ENCODE measurements around the gene UBE2E1. TPM values are rescaled to one million over a fixed set of nuclear protein-coding genes. Genes with fewer than 3 reads are reported as not detected.

Gene UBE2E1
- total and polyA plus RNA-seq, 8 donors = 89.1 to 214 (median 186) TPM

DNA sequence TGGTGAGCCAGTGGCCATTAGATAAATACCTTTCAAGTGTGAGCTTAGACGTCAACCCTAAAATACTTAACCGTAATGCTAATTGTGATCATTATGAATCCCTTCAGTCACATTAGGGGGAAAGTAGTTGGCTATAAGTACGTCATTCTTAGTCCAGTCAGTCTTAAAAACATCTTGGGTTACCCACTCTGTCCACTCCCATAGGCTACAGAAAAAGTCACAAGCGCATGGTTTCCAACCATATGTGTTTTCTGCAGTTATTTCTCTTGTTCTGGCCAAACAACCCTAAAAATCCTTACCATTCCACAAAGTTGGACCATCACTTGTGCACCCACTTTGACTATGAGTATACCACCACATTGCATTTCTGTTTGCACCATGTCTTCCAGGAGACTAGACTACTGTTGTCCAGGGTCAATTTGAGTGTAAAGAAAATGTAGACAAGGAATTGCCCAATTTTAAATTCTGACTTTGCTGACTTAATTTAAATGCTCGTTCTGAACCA, 114.4 kb downstream of the UBE2E1 start:
- Histone ChIP-seq H3K4me1 (peaks cover 12 to 34% of the 10 kb centered on the region in 2 donors), H3K4me3 (peak overlapping the region in 1 of 2 donors; percentile 86), H3K27ac (no peak overlapping the region), H3K36me3 (peaks cover 0 to 51% of the 10 kb centered on the region in 2 donors), H3K27me3 (no peaks in the 10 kb centered on the region), H3K9me3 (no peaks in the 10 kb centered on the region)
- DNase-seq = no peak
- intact Hi-C loops (cut with DNase I) = no loop called here
- ATAC-seq = no peak
- TF ChIP-seq, protein P1, sequence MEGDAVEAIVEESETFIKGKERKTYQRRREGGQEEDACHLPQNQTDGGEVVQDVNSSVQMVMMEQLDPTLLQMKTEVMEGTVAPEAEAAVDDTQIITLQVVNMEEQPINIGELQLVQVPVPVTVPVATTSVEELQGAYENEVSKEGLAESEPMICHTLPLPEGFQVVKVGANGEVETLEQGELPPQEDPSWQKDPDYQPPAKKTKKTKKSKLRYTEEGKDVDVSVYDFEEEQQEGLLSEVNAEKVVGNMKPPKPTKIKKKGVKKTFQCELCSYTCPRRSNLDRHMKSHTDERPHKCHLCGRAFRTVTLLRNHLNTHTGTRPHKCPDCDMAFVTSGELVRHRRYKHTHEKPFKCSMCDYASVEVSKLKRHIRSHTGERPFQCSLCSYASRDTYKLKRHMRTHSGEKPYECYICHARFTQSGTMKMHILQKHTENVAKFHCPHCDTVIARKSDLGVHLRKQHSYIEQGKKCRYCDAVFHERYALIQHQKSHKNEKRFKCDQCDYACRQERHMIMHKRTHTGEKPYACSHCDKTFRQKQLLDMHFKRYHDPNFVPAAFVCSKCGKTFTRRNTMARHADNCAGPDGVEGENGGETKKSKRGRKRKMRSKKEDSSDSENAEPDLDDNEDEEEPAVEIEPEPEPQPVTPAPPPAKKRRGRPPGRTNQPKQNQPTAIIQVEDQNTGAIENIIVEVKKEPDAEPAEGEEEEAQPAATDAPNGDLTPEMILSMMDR (IDR thresholded peaks at IDR 0.05) = no peak

DNA sequence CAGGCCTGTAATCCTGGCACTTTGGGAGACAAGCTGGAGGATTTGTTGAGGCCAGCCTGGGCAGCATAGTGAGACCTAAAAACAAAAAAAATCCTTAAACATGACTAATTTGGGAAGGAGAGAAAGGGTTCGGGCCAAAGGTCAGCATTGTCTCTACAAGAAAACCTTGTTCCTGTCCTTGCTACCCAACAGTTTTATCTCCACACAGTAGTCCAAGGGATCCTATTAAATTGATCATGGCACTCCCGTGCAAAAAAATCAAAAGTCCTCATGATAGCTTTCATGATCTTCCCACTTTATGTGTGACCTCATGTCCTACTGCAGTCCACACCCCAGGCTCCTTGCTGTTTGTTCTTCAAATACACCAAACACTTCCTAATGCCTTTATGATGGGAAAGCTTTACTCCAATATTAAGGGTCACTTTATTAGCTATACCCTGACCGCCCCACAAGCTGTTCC, 115.3 kb downstream of the UBE2E1 start:
- TF ChIP-seq, protein P1 (IDR thresholded peaks at IDR 0.05) = no peak
- no peaks in the 10 kb centered on the region for H3K9me3 ChIP-seq
- no peaks in the 10 kb centered on the region for H3K27me3 ChIP-seq
- peaks cover 10 to 25% of the 10 kb centered on the region in 2 donors for H3K4me1 ChIP-seq
- no peak for DNase-seq
- H3K36me3 ChIP-seq = peaks cover 0 to 51% of the 10 kb centered on the region in 2 donors
- intact Hi-C loops (cut with DNase I) = no loop called here
- ATAC-seq = no peak
- no peak overlapping the region for H3K27ac ChIP-seq
- H3K4me3 ChIP-seq = no peak overlapping the region

DNA sequence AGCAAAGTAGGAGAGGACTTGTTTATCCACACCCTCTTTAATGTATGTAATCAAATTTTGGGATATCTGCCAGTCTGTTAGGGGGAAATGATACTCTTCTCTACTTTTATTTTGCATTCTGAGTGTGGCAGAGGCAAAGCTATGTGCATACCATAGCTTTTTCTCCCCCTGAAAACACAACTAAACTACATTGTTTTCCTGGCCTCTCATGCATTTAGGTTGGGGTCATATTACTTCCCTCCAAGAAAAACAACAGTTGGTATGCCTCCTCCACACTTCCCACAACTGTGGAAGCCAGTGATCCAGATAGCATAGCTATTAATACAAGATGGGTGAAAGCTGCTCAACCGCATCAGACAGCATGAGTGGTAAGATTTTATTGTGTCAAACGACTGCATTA, 118.0 kb downstream of the UBE2E1 start:
- no peak overlapping the region for H3K27ac ChIP-seq
- H3K4me1 ChIP-seq = peaks cover 2 to 18% of the 10 kb centered on the region in 2 donors
- ATAC-seq (no peak), DNase-seq (peak in 2 of 4 donors; percentile 64 to 75)
- intact Hi-C loops (cut with DNase I) = no loop called here
- H3K9me3 ChIP-seq = no peaks in the 10 kb centered on the region
- H3K27me3 ChIP-seq = no peaks in the 10 kb centered on the region
- no peak overlapping the region for H3K4me3 ChIP-seq
- TF ChIP-seq, protein P1 (IDR thresholded peaks at IDR 0.05) = no peak
- H3K36me3 ChIP-seq = peaks cover 0 to 41% of the 10 kb centered on the region in 2 donors

DNA sequence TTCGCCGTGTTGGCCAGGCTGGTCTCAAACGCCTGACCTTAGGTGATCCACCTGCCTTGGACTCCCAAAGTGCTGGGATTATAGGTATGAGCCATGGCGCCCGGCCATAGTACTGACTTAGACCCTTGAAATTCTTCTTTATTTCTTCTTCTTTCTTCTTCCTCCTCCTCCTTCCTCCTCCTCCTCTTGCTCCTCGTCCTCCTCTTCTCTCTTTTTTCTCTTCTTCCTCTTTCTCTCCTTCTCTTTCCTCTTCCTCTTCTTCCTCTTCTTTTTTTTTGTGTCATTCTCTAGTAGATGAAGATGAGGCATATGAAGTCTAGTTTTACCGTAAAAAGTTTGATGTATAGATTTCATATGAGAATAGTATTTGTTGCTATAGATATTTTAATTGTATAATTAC, 120.5 kb downstream of the UBE2E1 start:
- no peaks in the 10 kb centered on the region for H3K27me3 ChIP-seq
- ATAC-seq (no peak), DNase-seq (no peak)
- peaks cover 0 to 16% of the 10 kb centered on the region in 2 donors for H3K36me3 ChIP-seq
- no peaks in the 10 kb centered on the region for H3K9me3 ChIP-seq
- no peak overlapping the region for H3K4me3 ChIP-seq
- intact Hi-C loops (cut with DNase I) = no loop called here
- H3K4me1 ChIP-seq = peaks cover 0 to 3% of the 10 kb centered on the region in 2 donors
- H3K27ac ChIP-seq = no peak overlapping the region
- TF ChIP-seq, protein P1 (IDR thresholded peaks at IDR 0.05) = no peak

DNA sequence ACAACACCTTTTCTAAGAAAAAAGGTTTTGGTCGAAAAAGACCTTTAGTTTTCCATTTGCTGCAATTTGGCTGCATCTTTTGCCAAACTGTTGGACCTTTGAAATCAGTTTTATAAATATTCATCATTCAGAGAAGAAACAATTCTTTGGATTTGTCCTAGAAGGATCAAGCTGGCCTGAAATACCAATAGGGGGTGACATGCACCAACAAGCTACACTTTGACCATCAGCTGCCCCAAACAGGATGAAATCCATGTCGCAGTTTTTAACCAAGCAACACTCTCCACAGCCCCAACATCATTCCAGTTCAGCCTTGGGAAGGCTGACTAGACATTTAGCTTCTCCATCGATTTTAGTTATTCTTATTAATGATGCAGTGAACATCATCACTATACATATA, 121.0 kb downstream of the UBE2E1 start:
- TF ChIP-seq, protein P1 (IDR thresholded peaks at IDR 0.05) = no peak
- H3K27me3 ChIP-seq = no peaks in the 10 kb centered on the region
- peaks cover 0 to 11% of the 10 kb centered on the region in 2 donors for H3K36me3 ChIP-seq
- no peak for DNase-seq
- intact Hi-C loops (cut with DNase I) = no loop called here
- no peak overlapping the region for H3K27ac ChIP-seq
- ATAC-seq = no peak
- peaks cover 0 to 3% of the 10 kb centered on the region in 2 donors for H3K4me1 ChIP-seq
- no peaks in the 10 kb centered on the region for H3K9me3 ChIP-seq
- no peak overlapping the region for H3K4me3 ChIP-seq

Data from left lung (tissue), 10 donors.